ENCODE data around the gene HEG1. TPM values are rescaled to one million over a fixed set of nuclear protein-coding genes. Genes with fewer than 3 reads are reported as not detected.

Gene HEG1
- total and polyA plus RNA-seq, 2 of the 13 experiments (the other 11 are each of a cell fraction or from before 2014, with no cell fraction given): 10.7 to 18.2 TPM

DNA sequence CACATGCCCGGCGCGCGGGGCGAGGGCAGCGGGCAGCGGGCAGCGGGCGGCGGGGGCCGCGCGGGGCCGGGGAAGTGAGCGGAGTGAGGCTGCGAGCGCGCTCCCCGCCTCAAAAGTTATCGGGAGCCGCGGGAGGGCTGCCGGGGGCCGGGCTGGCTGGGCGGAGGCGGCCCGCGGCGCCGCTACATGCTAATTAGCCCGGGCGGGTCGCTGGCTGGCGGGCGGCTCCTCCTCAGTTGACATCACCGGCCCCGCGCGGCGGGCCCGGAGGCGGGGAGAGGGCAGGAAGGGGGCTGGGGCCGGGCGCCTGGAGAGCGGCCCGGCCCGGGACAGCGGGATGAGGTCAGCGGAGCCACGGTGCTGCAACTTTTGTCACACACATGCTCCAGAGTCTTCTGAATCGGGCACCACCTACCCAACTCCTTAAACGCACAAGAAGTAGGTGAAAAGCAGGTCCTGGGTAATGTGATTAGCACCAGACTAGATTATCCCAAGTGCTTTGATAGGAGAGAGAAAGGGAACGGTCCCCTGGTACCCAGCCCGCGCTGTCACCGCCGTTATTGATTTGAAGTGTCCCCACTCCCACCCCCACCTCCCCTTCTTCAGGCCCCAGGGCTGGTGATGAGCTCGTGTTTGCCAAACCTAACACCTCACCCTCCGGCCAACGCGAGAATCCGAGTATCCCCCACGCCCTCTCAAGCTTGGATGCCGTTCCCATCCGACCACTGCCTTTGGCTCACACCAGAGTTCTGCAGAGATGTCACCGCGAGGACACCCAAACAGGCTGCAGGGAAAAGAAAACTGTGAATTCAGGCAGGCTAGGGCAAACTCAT, at the start of gene HEG1 (continued):
- TF ChIP-seq, protein P1, sequence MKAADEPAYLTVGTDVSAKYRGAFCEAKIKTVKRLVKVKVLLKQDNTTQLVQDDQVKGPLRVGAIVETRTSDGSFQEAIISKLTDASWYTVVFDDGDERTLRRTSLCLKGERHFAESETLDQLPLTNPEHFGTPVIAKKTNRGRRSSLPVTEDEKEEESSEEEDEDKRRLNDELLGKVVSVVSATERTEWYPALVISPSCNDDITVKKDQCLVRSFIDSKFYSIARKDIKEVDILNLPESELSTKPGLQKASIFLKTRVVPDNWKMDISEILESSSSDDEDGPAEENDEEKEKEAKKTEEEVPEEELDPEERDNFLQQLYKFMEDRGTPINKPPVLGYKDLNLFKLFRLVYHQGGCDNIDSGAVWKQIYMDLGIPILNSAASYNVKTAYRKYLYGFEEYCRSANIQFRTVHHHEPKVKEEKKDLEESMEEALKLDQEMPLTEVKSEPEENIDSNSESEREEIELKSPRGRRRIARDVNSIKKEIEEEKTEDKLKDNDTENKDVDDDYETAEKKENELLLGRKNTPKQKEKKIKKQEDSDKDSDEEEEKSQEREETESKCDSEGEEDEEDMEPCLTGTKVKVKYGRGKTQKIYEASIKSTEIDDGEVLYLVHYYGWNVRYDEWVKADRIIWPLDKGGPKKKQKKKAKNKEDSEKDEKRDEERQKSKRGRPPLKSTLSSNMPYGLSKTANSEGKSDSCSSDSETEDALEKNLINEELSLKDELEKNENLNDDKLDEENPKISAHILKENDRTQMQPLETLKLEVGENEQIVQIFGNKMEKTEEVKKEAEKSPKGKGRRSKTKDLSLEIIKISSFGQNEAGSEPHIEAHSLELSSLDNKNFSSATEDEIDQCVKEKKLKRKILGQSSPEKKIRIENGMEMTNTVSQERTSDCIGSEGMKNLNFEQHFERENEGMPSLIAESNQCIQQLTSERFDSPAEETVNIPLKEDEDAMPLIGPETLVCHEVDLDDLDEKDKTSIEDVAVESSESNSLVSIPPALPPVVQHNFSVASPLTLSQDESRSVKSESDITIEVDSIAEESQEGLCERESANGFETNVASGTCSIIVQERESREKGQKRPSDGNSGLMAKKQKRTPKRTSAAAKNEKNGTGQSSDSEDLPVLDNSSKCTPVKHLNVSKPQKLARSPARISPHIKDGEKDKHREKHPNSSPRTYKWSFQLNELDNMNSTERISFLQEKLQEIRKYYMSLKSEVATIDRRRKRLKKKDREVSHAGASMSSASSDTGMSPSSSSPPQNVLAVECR (CRISPR knock-in tag; IDR thresholded peaks at IDR 0.05; ENCODE audit: borderline replicate concordance): peak; percentile 40; the same call in 1 of the 2 replicates
- TF ChIP-seq, protein P2, sequence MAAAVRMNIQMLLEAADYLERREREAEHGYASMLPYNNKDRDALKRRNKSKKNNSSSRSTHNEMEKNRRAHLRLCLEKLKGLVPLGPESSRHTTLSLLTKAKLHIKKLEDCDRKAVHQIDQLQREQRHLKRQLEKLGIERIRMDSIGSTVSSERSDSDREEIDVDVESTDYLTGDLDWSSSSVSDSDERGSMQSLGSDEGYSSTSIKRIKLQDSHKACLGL (CRISPR knock-in tag; IDR thresholded peaks at IDR 0.05): no peak
- no peak for TF ChIP-seq HDAC6 (IDR thresholded peaks at IDR 0.05; ENCODE audit: low read depth, low read length)
- TF ChIP-seq HOXA3 (CRISPR knock-in tag; IDR thresholded peaks at IDR 0.05): peak; percentile 17; the same call in 1 of the 2 replicates
- TF ChIP-seq, protein P3, sequence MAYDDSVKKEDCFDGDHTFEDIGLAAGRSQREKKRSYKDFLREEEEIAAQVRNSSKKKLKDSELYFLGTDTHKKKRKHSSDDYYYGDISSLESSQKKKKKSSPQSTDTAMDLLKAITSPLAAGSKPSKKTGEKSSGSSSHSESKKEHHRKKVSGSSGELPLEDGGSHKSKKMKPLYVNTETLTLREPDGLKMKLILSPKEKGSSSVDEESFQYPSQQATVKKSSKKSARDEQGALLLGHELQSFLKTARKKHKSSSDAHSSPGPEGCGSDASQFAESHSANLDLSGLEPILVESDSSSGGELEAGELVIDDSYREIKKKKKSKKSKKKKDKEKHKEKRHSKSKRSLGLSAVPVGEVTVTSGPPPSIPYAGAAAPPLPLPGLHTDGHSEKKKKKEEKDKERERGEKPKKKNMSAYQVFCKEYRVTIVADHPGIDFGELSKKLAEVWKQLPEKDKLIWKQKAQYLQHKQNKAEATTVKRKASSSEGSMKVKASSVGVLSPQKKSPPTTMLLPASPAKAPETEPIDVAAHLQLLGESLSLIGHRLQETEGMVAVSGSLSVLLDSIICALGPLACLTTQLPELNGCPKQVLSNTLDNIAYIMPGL (CRISPR knock-in tag; IDR thresholded peaks at IDR 0.05; ENCODE audit: borderline replicate concordance in 1 of 2, low read depth in 1 of 2): no peak
- TF ChIP-seq, protein P4, sequence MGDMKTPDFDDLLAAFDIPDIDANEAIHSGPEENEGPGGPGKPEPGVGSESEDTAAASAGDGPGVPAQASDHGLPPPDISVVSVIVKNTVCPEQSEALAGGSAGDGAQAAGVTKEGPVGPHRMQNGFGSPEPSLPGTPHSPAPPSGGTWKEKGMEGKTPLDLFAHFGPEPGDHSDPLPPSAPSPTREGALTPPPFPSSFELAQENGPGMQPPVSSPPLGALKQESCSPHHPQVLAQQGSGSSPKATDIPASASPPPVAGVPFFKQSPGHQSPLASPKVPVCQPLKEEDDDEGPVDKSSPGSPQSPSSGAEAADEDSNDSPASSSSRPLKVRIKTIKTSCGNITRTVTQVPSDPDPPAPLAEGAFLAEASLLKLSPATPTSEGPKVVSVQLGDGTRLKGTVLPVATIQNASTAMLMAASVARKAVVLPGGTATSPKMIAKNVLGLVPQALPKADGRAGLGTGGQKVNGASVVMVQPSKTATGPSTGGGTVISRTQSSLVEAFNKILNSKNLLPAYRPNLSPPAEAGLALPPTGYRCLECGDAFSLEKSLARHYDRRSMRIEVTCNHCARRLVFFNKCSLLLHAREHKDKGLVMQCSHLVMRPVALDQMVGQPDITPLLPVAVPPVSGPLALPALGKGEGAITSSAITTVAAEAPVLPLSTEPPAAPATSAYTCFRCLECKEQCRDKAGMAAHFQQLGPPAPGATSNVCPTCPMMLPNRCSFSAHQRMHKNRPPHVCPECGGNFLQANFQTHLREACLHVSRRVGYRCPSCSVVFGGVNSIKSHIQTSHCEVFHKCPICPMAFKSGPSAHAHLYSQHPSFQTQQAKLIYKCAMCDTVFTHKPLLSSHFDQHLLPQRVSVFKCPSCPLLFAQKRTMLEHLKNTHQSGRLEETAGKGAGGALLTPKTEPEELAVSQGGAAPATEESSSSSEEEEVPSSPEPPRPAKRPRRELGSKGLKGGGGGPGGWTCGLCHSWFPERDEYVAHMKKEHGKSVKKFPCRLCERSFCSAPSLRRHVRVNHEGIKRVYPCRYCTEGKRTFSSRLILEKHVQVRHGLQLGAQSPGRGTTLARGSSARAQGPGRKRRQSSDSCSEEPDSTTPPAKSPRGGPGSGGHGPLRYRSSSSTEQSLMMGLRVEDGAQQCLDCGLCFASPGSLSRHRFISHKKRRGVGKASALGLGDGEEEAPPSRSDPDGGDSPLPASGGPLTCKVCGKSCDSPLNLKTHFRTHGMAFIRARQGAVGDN (CRISPR knock-in tag; IDR thresholded peaks at IDR 0.05): peak; percentile 56
- TF ChIP-seq ZNF629 (CRISPR knock-in tag; conservative IDR thresholded peaks at IDR 0.05): no peak

All from HepG2 (cell line).